ENCODE data around the gene SLC6A20.
"Not testable (repeated sequence)": the region's sequence is repeated elsewhere in the genome, so short reads cannot be mapped to it uniquely, and the experiment has no call there.

Gene SLC6A20

GRCh38 chr3:45756055-45756454, 40.3 kb downstream of the SLC6A20 start:
- no peak for DNase-seq

- no peak for DNase-seq
Measured at GRCh38 chr3:45754461-45754860, 41.9 kb downstream of the SLC6A20 start.

GRCh38 chr3:45753095-45753494, 43.2 kb downstream of the SLC6A20 start:
- DNase-seq = no peak

GRCh38 chr3:45751537-45752242, 44.6 kb downstream of the SLC6A20 start:
- DNase-seq = no peak

- no peak for DNase-seq
Measured at GRCh38 chr3:45749880-45750279, 46.5 kb downstream of the SLC6A20 start.

- DNase-seq = not testable (repeated sequence)
Measured at GRCh38 chr3:45749036-45749600, 47.2 kb downstream of the SLC6A20 start.

GRCh38 chr3:45748068-45748467, 48.3 kb downstream of the SLC6A20 start:
- DNase-seq = no peak

- DNase-seq = no peak
Measured at GRCh38 chr3:45746777-45747622, 49.3 kb downstream of the SLC6A20 start.

- DNase-seq = no peak
Measured at GRCh38 chr3:45746165-45746776, 50.1 kb downstream of the SLC6A20 start.

- no peak for DNase-seq
Measured at GRCh38 chr3:45742461-45743089, 53.8 kb downstream of the SLC6A20 start.

GRCh38 chr3:45741742-45742460, 54.4 kb downstream of the SLC6A20 start:
- DNase-seq = no peak

- DNase-seq = no peak
Measured at GRCh38 chr3:45741247-45741646, 55.1 kb downstream of the SLC6A20 start.

- DNase-seq = no peak
Measured at GRCh38 chr3:45739991-45740390, 56.3 kb downstream of the SLC6A20 start.

- no peak for DNase-seq
Measured at GRCh38 chr3:45737234-45737633, 59.1 kb downstream of the SLC6A20 start.

- no peak for DNase-seq
Measured at GRCh38 chr3:45736707-45737106, 59.6 kb downstream of the SLC6A20 start.

GRCh38 chr3:45730409-45731154, 65.8 kb downstream of the SLC6A20 start:
- DNase-seq = no peak

- DNase-seq = no peak
Measured at GRCh38 chr3:45729614-45730013, 66.7 kb downstream of the SLC6A20 start.

- no peak for DNase-seq
Measured at GRCh38 chr3:45724911-45725310, 71.4 kb downstream of the SLC6A20 start.

- DNase-seq = no peak
Measured at GRCh38 chr3:45719655-45720487, 76.5 kb downstream of the SLC6A20 start.

- no peak for DNase-seq
Measured at GRCh38 chr3:45716790-45717336, 79.5 kb downstream of the SLC6A20 start.

Measured in stimulated activated CD4-positive, alpha-beta T cell treated with anti-CD3 and anti-CD28 coated beads, Interleukin-12 subunit alpha, Interleukin-12 subunit beta, amount 100 ng/mL, for 4 hours (primary cell).